NCI-H2196 (cell line): Measurements from ENCODE around the gene IQCE.

Experiments
- DNase-seq: peaks from one replicate; lab custom pipeline; 2025; ENCODE audit not compliant: unreplicated experiment; lab: John Stamatoyannopoulos, UW

IQCE gene

DNA sequence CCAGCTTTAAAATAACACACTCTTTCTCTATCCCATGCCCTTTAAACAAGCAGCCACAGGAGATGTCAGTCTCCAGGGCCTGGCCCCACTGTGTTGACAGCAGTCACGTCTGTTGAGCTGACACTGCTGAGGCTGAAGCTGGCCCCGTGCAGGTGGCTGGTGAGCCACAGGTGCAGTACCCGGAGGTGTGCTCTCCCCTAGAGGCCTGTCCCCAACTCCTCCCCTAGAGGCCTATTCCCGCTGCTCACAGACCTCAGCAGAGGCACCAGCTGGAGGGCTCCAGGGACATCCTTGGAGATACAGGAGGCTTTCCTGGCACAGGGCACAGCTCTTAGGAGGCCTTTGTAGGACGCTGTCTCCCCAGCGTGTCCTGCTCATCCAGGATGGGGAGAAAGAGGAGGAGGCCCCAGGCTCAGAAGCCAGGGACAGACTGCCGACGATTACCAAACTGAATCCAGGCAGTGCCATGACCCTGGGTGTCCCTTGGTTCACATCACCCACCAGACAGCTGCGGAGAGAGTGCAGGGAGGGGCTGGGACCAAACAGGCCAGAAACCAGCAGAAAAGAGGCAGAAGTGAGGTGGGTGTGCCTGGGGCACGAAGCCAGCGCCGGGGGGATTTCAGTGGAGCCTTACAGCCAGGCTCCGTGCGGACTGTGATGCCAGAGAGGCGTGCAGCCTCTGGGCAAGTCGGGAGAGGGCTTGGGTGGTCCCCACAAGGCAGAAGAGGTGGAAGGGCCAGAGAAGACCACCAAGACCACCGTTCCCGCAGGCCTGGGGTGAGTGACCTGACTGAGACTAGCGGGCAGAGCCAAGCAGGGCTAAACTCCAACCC is 54.5 kb downstream of the IQCE start:
- DNase-seq, result no peak

- DNase-seq, result peak; percentile 30
Observed at GRCh38 chr7:2613931-2614600, 55.3 kb downstream of the IQCE start.

DNA sequence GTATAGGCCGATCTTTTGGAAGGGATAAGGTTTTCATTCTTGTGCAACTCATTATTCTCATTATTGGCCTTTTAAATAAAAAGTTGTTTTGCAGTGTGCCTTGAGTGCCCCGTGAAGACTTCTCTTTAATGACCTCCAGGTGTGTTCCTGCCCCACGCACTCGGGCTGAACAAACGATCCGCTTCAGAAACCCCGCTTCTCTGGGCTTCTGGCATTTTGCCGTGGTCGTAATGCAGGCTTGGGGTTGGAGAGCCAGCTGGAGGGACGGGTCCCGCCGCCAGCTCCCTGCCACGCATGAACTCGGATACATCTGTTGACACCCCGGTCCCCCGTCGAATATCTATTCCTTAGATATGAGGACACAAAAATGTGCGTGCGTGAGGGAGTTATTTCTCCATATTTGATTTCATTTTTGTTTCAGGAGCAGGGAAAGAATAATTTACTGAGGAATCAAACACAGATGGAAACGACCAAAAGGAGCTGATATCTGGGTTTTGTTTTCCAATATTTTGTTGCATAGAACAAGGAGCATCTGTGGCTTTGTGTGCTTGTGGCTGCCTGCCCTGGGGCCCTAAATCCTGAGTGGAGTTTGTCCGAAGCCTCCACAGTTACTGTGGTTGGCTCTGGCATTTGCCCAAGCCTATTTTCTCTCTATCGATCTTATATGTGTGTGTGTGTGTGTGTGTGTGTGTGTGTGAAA is 56.0 kb downstream of the IQCE start:
- DNase-seq, result no peak

GRCh38 chr7:2616387-2617324 is 57.9 kb downstream of the IQCE start:
- no peak for DNase-seq

GRCh38 chr7:2617325-2617905 is 58.6 kb downstream of the IQCE start:
- DNase-seq, result no peak

DNA sequence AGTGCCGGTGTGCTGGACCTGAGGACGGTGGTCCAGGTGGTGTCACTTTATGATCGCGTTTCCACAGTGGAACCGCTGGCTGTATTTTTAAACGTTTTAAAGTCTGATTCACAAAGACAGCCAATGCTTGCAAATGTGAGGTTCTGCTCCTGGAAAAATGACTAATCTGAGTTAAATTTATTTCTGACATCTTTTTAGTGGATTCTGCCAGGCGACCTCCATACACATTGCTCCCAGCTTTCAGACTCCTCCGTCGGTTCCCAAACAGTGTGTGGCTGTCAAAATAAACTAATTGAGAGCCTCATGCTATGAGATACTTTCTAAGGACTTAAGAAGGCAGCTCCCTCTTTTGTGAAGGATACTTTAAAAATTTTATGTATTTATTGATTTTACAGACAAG is 60.3 kb downstream of the IQCE start:
- DNase-seq, result no peak

DNA sequence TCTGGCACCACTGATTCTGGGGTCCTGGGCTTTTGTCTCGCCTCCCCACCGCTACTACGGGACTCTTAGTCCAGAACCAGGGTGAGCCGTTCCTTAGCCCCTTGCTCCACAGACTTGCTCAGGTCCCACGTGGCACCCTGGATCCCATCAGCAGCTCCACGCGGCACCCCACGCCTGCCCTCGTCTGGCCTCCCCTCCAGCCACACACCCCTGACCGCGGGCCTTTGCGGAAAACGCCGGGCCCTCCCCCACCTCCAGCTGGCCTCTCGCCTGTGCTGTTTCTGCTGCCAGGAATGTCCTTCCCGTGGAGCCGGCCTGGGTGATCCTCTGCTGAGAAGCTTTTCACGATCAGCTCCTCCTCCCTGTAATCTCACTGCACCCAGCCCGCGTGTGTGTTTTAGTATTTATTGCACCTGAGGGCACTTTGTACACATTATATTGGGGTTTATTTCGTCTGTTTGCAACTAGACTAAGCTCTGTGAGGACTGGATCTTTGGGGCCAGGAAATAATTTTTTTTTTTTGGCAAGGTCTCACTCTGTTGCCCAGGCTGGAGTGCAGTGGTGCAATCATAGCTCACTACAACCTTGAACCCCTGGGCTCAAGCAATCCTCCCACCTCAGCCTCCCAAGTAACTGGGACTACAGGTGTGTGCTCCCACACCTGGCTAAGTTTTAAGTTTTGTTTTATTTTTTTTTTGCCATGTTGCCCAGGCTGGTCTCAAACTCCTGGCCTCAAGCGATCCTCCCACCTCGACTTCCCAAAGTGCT is 62.5 kb downstream of the IQCE start:
- no peak for DNase-seq

- DNase-seq, result no peak
Observed at GRCh38 chr7:2621948-2622640, 63.3 kb downstream of the IQCE start.

GRCh38 chr7:2622869-2623697 is 64.3 kb downstream of the IQCE start:
- no peak for DNase-seq

DNA sequence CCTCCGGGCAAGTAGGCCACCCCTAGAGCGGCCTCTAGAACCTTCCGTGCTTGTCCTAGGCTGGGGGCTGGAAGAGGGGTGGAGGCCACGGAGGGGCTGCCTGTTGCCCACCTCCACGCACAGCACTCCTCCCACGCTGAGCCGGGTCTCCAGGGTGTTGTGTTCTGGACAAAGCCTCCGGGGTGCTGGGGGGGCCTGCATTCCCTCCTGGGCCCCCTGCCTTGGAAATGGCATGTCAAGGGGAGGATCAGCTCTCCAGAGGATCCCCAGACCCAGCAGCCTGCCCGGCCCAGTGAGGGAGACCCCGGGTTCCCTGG is 64.9 kb downstream of the IQCE start:
- no peak for DNase-seq

- no peak for DNase-seq
Observed at GRCh38 chr7:2624293-2624886, 65.6 kb downstream of the IQCE start.

DNA sequence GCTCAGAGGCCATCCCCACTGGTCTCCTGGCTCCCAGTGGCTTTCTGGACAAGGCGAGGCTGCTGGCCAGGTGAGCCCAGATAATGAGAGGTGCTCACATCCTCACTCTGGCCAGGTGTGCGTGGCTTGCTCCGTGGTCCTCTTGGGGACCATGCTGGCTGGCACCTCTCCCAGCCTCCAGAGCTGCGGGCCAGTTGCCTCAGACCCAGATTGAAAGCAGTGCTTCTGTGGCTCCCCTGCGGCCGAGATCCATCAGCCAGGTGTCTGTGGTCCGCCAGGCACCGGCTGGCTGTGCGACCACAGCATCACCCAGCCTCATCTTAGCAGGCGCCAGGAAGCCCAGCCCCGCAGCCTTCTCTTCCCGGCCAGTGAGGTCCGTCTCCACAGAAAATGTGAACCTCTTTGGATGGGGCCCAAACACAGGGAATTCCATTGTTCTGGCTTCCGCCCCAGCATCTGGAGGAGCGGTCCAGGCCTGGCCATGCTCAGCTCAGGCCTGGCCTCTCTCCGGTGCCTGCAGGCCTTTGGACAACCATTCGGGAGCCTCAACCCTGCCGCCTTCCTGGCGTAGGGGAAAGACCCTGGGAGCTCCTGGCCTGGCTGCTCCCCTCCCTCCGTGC is 67.8 kb downstream of the IQCE start:
- no peak for DNase-seq

- no peak for DNase-seq
Observed at GRCh38 chr7:2627258-2628129, 68.7 kb downstream of the IQCE start.

DNA sequence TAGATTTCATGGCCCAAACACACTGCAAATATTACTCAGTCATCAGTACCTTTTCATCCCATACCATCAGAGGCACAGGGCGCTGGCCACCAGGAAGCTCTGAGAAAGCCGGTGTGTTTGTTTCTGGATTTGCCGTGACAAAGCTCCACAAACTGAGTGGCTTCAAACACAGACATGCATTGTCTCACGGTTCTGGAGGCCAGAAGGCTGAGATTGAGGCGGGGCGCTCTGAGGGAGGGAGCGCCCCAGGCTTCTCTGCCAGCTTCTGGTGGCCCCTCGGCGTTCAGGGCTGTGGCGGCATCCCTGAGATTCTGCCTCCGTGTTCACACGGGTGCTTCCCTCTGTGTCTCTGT is 69.3 kb downstream of the IQCE start:
- DNase-seq, result no peak

- DNase-seq, result no peak
Observed at GRCh38 chr7:2628891-2629290, 70.1 kb downstream of the IQCE start.

DNA sequence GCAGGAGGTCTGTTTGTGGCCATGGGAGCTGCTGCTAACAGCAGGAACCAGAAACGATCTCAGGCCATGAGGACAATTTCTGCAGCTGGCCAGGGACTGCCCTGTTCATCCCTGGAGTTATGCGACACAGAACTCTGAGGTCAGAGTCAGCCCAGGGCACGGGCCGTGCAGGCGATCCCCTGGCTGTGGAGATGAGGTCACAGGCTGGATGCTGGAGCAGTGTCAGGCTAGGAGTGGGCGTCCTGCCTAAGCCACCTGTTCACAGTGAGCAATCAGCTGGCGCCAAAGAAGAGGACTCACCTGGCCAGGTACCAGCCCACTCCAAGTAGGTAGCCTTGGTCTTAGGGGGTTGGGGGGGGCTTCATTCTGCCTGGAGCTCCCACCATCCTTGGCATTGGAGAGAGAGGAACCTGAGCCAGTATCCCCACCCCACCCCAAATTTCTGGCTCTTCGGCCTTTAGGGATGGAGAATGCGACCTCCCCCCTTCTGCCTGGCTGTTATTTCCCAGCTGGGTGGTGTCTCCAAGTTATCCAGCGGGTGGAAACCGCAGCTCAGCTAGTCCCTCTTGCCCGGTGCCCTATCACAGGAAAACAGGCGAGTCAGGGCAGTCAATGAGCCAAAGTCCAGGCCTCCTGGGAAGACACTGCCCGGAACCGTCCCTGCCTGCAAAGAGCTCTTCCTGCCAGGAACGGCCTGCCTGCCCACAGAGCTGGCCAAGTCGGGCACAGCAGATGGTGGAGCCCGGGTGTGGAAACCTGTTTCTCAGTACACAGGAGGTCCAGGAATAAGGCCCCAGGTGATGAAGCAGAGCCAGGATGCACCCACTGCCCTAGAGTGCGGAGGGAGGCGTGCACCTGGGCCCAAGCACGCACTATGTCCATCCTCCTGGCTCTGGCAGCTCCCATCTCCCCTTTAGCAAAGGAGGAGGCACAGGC is 71.2 kb downstream of the IQCE start:
- peak; percentile 70 for DNase-seq
